Measurements from ENCODE around the gene CYBRD1.

DNA sequence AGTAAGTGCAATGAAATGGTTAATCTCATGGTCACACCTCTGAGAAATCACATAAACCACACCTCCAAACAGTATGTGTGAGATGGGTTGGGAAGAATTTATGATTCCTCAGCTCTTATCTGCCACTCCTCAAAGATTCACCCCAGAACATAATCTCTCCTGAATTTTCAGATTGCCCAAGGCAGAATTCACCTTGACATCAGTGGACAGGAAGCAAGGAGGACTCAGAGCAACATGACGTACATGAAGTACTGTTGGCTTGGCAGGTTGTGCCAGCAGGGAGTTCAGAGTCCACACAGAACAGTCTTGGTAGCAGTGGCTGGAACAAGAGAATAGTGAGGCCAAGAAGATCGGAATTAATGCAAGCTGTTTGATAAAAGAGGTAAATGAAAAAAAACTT lies 31.7 kb upstream of the CYBRD1 start:
- TF ChIP-seq, protein P1, sequence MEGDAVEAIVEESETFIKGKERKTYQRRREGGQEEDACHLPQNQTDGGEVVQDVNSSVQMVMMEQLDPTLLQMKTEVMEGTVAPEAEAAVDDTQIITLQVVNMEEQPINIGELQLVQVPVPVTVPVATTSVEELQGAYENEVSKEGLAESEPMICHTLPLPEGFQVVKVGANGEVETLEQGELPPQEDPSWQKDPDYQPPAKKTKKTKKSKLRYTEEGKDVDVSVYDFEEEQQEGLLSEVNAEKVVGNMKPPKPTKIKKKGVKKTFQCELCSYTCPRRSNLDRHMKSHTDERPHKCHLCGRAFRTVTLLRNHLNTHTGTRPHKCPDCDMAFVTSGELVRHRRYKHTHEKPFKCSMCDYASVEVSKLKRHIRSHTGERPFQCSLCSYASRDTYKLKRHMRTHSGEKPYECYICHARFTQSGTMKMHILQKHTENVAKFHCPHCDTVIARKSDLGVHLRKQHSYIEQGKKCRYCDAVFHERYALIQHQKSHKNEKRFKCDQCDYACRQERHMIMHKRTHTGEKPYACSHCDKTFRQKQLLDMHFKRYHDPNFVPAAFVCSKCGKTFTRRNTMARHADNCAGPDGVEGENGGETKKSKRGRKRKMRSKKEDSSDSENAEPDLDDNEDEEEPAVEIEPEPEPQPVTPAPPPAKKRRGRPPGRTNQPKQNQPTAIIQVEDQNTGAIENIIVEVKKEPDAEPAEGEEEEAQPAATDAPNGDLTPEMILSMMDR (conservative IDR thresholded peaks at IDR 0.05 in 1 of 2, IDR thresholded peaks at IDR 0.05 in 1 of 2; ENCODE audit: extremely low read depth in 1 of 2, insufficient read depth in 1 of 2, low read depth in 1 of 2, low read length in 2 of 2), result no peak
- no peak for TF ChIP-seq EZH2 (IDR thresholded peaks at IDR 0.05; ENCODE audit: borderline replicate concordance, low read length)
